GM13976 (cell line): Measurements from ENCODE around the gene CD38.

Source experiments
- DNase-seq: peaks from one replicate; pipeline ENCODE4 v3.0.0; 2012; ENCODE audit warnings: low spot score
- CTCF ChIP-seq: IDR thresholded peaks from 2 replicates; pipeline ENCODE4 v1.5.1; 2012; ENCODE audit warnings: borderline replicate concordance, mild to moderate bottlenecking; ENCODE audit not compliant: insufficient read depth; ENCODE audit errors: extremely low read depth, missing control alignments, control extremely low read depth
- in situ Hi-C: fragments of 300-500 bp; cut with MboI; formaldehyde crosslinking; loops from one replicate; pipeline ENCODE4 v1.12.0; 2022; ENCODE audit warnings: low sequenced_read_pairs, mixed read lengths, inconsistent platforms; ENCODE audit not compliant: unreplicated experiment

The CD38 gene

GRCh38 chr4:15874671-15875070, 96.5 kb downstream of the CD38 start:
- no peak for DNase-seq
- in situ Hi-C loops: loop anchor here (25.0 kb wide), 1 partner anchor 137 kb away; no protein-coding TSS in a partner anchor
- no peak for TF ChIP-seq CTCF

GRCh38 chr4:15875663-15876460, 97.7 kb downstream of the CD38 start:
- no peak for TF ChIP-seq CTCF
- in situ Hi-C loops: loop anchor here (25.0 kb wide), 1 partner anchor 139 kb away; no protein-coding TSS in a partner anchor
- no peak for DNase-seq

- DNase-seq: no peak
- TF ChIP-seq CTCF: no peak
- in situ Hi-C loops: loop anchor here (25.0 kb wide), 1 partner anchor 141 kb away; no protein-coding TSS in a partner anchor
These were observed 99.9 kb downstream of the CD38 start for GRCh38 chr4:15878011-15878410.

- in situ Hi-C loops: loop anchor here (10.0 to 25.0 kb wide), 3 partner anchors 63 to 145 kb away; no protein-coding TSS in a partner anchor
- TF ChIP-seq CTCF: no peak
- no peak for DNase-seq
These were observed 103.7 kb downstream of the CD38 start for GRCh38 chr4:15881820-15882219.

- in situ Hi-C loops: loop anchor here (10.0 to 25.0 kb wide), 3 partner anchors 62 to 145 kb away; no protein-coding TSS in a partner anchor
- TF ChIP-seq CTCF: peak; percentile 75
- DNase-seq: peak; percentile 62
These were observed 104.6 kb downstream of the CD38 start for GRCh38 chr4:15882675-15883086.

- in situ Hi-C loops: loop anchor here (10.0 to 25.0 kb wide), 3 partner anchors 61 to 146 kb away; no protein-coding TSS in a partner anchor
- DNase-seq: no peak
- TF ChIP-seq CTCF: no peak
These were observed 105.6 kb downstream of the CD38 start for GRCh38 chr4:15883610-15884243.
